Activated CD8-positive, alpha-beta memory T cell treated with anti-CD3 and anti-CD28 coated beads, Interleukin-2, amount 50 U/mL, for 1 hour (primary cell): ENCODE measurements around the gene FKBP7.
A peak's percentile ranks its signal among the peaks of the same experiment; 100 is the strongest.
"Not testable (repeated sequence)": the region's sequence is repeated elsewhere in the genome, so short reads cannot be mapped to it uniquely, and the experiment has no call there.

Experiments used
- DNase-seq: peaks from one replicate; pipeline ENCODE4 v3.0.0-alpha.2; 2020; ENCODE audit errors: extremely low read depth

FKBP7 gene

GRCh38 chr2:178478439-178479274 lies at the start of gene FKBP7:
Gene FKBP7 (minus strand): TSS chr2:178478600. CDS start chr2:178478499, 101 bp downstream.
- DNase-seq: peak; percentile 43

GRCh38 chr2:178527592-178527991 lies 49.2 kb upstream of the FKBP7 start:
- no peak for DNase-seq

GRCh38 chr2:178526256-178526655 lies 47.9 kb upstream of the FKBP7 start:
- DNase-seq: no peak

- not testable (repeated sequence) for DNase-seq
Observed at GRCh38 chr2:178525460-178525859, 47.1 kb upstream of the FKBP7 start.

GRCh38 chr2:178525010-178525409 lies 46.6 kb upstream of the FKBP7 start:
- not testable (repeated sequence) for DNase-seq

GRCh38 chr2:178523596-178524134 lies 45.3 kb upstream of the FKBP7 start:
- no peak for DNase-seq

GRCh38 chr2:178522950-178523595 lies 44.7 kb upstream of the FKBP7 start:
- DNase-seq: peak; percentile 60

GRCh38 chr2:178521304-178522150 lies 43.1 kb upstream of the FKBP7 start:
- DNase-seq: no peak

GRCh38 chr2:178517496-178517895 lies 39.1 kb upstream of the FKBP7 start:
- no peak for DNase-seq

GRCh38 chr2:178514664-178515063 lies 36.3 kb upstream of the FKBP7 start:
- DNase-seq: no peak

- DNase-seq: no peak
Observed at GRCh38 chr2:178513876-178514275, 35.5 kb upstream of the FKBP7 start.

- no peak for DNase-seq
Observed at GRCh38 chr2:178512484-178512883, 34.1 kb upstream of the FKBP7 start.

GRCh38 chr2:178510384-178510783 lies 32.0 kb upstream of the FKBP7 start:
- DNase-seq: no peak

- no peak for DNase-seq
Observed at GRCh38 chr2:178508646-178509045, 30.2 kb upstream of the FKBP7 start.

- no peak for DNase-seq
Observed at GRCh38 chr2:178506949-178507348, 28.5 kb upstream of the FKBP7 start.

GRCh38 chr2:178506524-178506923 lies 28.1 kb upstream of the FKBP7 start:
- no peak for DNase-seq

GRCh38 chr2:178506101-178506500 lies 27.7 kb upstream of the FKBP7 start:
- DNase-seq: no peak

- DNase-seq: no peak
Observed at GRCh38 chr2:178502751-178503150, 24.4 kb upstream of the FKBP7 start.

- DNase-seq: no peak
Observed at GRCh38 chr2:178499640-178500039, 21.2 kb upstream of the FKBP7 start.

GRCh38 chr2:178498137-178498536 lies 19.7 kb upstream of the FKBP7 start:
- DNase-seq: no peak

GRCh38 chr2:178496049-178496448 lies 17.6 kb upstream of the FKBP7 start:
- no peak for DNase-seq

- DNase-seq: no peak
Observed at GRCh38 chr2:178491612-178492011, 13.2 kb upstream of the FKBP7 start.
